HG03521 (cell line): Measurements from ENCODE around the gene TRIP11.

Experiments
- ATAC-seq: cut with Tn5 transposase; IDR thresholded peaks from one replicate; pipeline ENCODE4 v1.9.1; 2021; ENCODE audit warnings: mild to moderate bottlenecking, moderate library complexity; ENCODE audit not compliant: unreplicated experiment

TRIP11 gene

GRCh38 chr14:91961297-91962220 is 78.3 kb downstream of the TRIP11 start:
- ATAC-seq = no peak

- no peak for ATAC-seq
These were observed 82.0 kb downstream of the TRIP11 start for GRCh38 chr14:91957876-91958313.

- ATAC-seq = no peak
These were observed 83.2 kb downstream of the TRIP11 start for GRCh38 chr14:91956616-91957015.

- ATAC-seq = no peak
These were observed 84.7 kb downstream of the TRIP11 start for GRCh38 chr14:91955168-91955567.

GRCh38 chr14:91953170-91953985 is 86.5 kb downstream of the TRIP11 start:
- no peak for ATAC-seq

- ATAC-seq = no peak
These were observed 92.2 kb downstream of the TRIP11 start, which contains the start of gene FBLN5 for GRCh38 chr14:91947475-91948184. Gene FBLN5 (minus strand): TSS chr14:91947694. CDS start chr14:91947229, 465 bp downstream.

GRCh38 chr14:91946622-91947474 is 93.0 kb downstream of the TRIP11 start:
- ATAC-seq = no peak

- ATAC-seq = no peak
These were observed 93.9 kb downstream of the TRIP11 start for GRCh38 chr14:91945751-91946621.

- no peak for ATAC-seq
These were observed 96.9 kb downstream of the TRIP11 start for GRCh38 chr14:91942946-91943345.

- ATAC-seq = no peak
These were observed 97.7 kb downstream of the TRIP11 start for GRCh38 chr14:91942128-91942527.

- no peak for ATAC-seq
These were observed 99.7 kb downstream of the TRIP11 start for GRCh38 chr14:91940209-91940608.

GRCh38 chr14:91935586-91935985 is 104.3 kb downstream of the TRIP11 start:
- no peak for ATAC-seq

- no peak for ATAC-seq
These were observed 105.1 kb downstream of the TRIP11 start for GRCh38 chr14:91934554-91935285.

- no peak for ATAC-seq
These were observed 108.3 kb downstream of the TRIP11 start for GRCh38 chr14:91931478-91932088.

- no peak for ATAC-seq
These were observed 110.2 kb downstream of the TRIP11 start for GRCh38 chr14:91929700-91930099.

- no peak for ATAC-seq
These were observed 112.1 kb downstream of the TRIP11 start for GRCh38 chr14:91927800-91928199.

- no peak for ATAC-seq
These were observed 112.7 kb downstream of the TRIP11 start for GRCh38 chr14:91927191-91927590.
